DND-41 (cell line): ENCODE measurements around the gene A1BG.
A peak's percentile ranks its signal among the peaks of the same experiment; 100 is the strongest.

Source experiments
- ATAC-seq: fragments of 200-7000 bp; cut with Tn5 transposase; 3 replicates; pipeline ENCODE4 v1.9.1; 2021; ENCODE audit warnings: low read depth; ENCODE audit not compliant: insufficient read depth
- DNase-seq: peaks from one replicate; pipeline ENCODE4 v3.0.0-alpha.2; 2020
- H2AFZ ChIP-seq: 2 replicates; pipeline ENCODE4 v1.6.0; 2012; ENCODE audit warnings: low read depth, low read length
- H3K27ac ChIP-seq: 2 replicates; pipeline ENCODE4 v1.5.1; 2012; ENCODE audit warnings: low read length, inconsistent platforms
- H3K27me3 ChIP-seq: fragments of 200-600 bp; sonication (generic); 2 replicates; pipeline ENCODE4 v1.6.0; 2012; ENCODE audit warnings: low read length, mild to moderate bottlenecking, inconsistent platforms; ENCODE audit not compliant: insufficient read depth, poor library complexity
- H3K36me3 ChIP-seq: 2 replicates; pipeline ENCODE4 v1.5.1; 2012; ENCODE audit warnings: low read length, inconsistent platforms; ENCODE audit not compliant: insufficient read depth
- H3K4me1 ChIP-seq: 2 replicates; pipeline ENCODE4 v1.5.1; 2012; ENCODE audit warnings: mild to moderate bottlenecking, low read length; ENCODE audit not compliant: insufficient read depth
- H3K4me2 ChIP-seq: 2 replicates; pipeline ENCODE4 v1.6.0; 2012; ENCODE audit warnings: mild to moderate bottlenecking, moderate library complexity, low read length, inconsistent platforms; ENCODE audit not compliant: insufficient read depth
- H3K4me3 ChIP-seq, 2 experiments: fragments of 200-600 bp in 1 of 2; shearing (Covaris generic) in 1 of 2; 2 replicates each; pipeline ENCODE4 v1.5.1; 2012 to 2016; ENCODE audit warnings: inconsistent platforms in 2 of 2, low read length in 2 of 2, mild to moderate bottlenecking in 2 of 2, low read depth in 1 of 2, moderate library complexity in 1 of 2
- H3K79me2 ChIP-seq: 2 replicates; pipeline ENCODE4 v1.6.0; 2012; ENCODE audit warnings: low read length, inconsistent platforms; ENCODE audit not compliant: insufficient read depth
- H3K9ac ChIP-seq: 2 replicates; pipeline ENCODE4 v1.6.0; 2012; ENCODE audit warnings: low read depth, mild to moderate bottlenecking, inconsistent platforms, low read length, moderate library complexity
- H3K9me3 ChIP-seq: 2 replicates; pipeline ENCODE4 v1.5.1; 2012; ENCODE audit warnings: low read length, moderate library complexity, mild to moderate bottlenecking, inconsistent platforms; ENCODE audit not compliant: insufficient read depth, severe bottlenecking
- H4K20me1 ChIP-seq: 2 replicates; pipeline ENCODE4 v1.6.0; 2012; ENCODE audit warnings: low read length; ENCODE audit not compliant: insufficient read depth
- EZH2 ChIP-seq: IDR thresholded peaks from 3 replicates; pipeline ENCODE4 v1.6.1; 2012; ENCODE audit warnings: borderline replicate concordance, low read depth, mild to moderate bottlenecking, moderate library complexity, low read length, inconsistent platforms; ENCODE audit not compliant: severe bottlenecking
- TF ChIP-seq, protein P1 (sequence below): IDR thresholded peaks from 2 replicates; pipeline ENCODE4 v1.5.1; 2012; ENCODE audit warnings: borderline replicate concordance, low read length, moderate library complexity, mild to moderate bottlenecking; ENCODE audit not compliant: poor library complexity, severe bottlenecking; ENCODE audit errors: extremely low read depth

The A1BG gene

DNA sequence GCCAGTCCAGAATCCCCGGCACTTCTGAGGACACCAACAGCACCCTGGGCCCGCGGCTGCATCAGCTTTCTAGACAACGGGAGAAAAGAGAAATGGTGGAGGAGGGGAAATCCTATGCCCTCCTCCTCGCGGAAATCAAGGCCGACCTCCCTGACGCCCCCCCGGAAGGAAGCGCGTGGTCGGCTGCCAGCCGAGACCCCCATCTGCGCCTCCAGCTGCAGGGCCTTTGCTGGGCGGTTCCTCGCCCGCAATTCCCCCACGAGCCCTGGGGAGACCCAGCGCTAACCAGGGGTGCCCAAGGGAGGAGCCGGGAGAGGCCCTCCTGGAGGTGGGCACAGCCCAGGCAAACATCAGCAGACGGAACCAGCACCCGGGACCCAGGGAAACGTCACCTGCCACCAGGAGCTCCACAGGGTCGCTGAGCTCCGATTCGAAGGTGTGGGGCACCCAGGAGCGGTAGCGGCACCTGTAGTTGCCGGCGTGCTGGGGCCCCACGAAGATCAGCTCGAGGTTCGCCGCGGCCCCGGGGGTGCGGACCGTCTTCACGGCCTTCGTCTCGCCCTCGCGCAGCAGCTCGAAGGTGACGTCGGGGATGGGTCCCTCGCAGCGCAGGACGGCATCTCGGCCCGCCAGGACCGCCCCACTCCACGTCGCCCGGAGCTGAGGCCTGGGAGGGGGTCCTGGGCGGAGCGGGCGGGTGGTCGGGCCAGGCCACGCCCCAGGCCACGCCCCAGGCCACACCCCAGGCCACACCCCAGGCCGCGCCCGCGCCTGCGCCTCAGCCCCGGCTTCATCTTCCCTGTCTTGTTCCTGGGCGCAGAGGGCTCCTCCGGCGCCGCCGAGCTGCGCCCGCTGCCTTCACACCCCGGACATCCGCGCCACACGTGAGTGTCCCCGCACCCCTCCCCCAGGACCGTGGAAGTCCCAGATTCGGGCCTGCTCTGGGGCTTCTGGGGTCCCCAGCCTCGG is 6.0 kb downstream of the A1BG start:
- Histone ChIP-seq H3K9ac (peak overlapping the region; percentile 84), H3K36me3 (peaks cover 15% of the 10 kb centered on the region), H4K20me1 (peaks cover 5% of the 10 kb centered on the region), H2AFZ (peak overlapping the region; percentile 99), H3K79me2 (peaks cover 35% of the 10 kb centered on the region), H3K4me1 (peaks cover 40% of the 10 kb centered on the region), H3K9me3 (no peaks in the 10 kb centered on the region), H3K27me3 (no peaks in the 10 kb centered on the region), H3K27ac (peak overlapping the region; percentile 80), H3K4me2 (peak overlapping the region; percentile 99), H3K4me3 (peak overlapping the region; percentile 100)
- TF ChIP-seq, protein P1, sequence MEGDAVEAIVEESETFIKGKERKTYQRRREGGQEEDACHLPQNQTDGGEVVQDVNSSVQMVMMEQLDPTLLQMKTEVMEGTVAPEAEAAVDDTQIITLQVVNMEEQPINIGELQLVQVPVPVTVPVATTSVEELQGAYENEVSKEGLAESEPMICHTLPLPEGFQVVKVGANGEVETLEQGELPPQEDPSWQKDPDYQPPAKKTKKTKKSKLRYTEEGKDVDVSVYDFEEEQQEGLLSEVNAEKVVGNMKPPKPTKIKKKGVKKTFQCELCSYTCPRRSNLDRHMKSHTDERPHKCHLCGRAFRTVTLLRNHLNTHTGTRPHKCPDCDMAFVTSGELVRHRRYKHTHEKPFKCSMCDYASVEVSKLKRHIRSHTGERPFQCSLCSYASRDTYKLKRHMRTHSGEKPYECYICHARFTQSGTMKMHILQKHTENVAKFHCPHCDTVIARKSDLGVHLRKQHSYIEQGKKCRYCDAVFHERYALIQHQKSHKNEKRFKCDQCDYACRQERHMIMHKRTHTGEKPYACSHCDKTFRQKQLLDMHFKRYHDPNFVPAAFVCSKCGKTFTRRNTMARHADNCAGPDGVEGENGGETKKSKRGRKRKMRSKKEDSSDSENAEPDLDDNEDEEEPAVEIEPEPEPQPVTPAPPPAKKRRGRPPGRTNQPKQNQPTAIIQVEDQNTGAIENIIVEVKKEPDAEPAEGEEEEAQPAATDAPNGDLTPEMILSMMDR = no peak
- ATAC-seq (peak; percentile 85), DNase-seq (peak; percentile 86)

DNA sequence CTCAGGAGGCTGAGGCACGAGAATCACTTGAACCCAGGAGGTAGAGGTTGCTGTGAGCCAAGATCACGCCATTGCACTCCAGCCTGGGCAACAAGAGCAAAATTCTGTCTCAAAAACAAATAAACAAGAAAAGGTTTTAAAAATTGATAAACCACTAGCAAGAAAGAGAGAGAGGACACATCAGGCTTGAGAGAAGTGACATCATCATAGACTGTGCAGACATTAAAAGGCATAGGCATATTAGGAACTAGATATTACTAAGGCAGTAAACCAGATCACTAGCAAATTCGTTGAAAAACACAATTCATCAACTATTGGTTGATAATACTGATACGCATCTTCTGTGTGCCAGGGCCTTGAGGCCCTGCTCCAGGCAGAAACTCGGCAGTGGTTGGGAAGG is 7.7 kb downstream of the A1BG start:
- H3K4me2 ChIP-seq = peak overlapping the region; percentile 99; the same call in 1 of the 2 replicates

DNA sequence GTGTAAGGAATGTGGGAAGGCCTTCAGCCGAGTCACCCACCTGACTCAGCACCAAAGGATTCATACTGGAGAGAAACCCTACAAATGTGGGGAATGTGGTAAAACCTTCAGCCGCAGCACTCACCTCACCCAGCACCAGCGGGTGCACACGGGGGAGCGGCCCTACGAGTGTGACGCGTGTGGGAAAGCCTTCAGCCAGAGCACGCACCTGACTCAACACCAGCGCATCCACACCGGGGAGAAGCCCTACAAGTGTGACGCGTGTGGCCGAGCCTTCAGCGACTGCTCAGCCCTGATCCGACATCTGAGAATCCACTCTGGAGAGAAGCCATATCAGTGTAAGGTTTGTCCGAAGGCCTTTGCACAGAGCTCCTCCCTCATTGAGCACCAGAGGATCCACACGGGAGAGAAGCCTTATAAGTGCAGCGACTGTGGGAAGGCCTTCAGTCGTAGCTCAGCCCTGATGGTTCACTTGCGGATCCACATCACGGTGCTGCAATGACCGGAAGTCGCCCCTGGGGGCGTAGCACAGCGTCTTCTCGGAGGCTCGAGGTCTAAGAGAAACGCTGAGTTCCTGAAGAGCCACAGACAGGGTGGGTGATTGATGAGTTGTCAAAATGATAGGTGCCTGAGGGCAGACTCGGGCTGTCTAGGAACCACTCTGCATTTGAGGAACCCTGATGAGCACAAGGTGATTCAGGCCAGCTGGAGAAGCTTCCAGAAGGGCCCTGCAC is 14.3 kb downstream of the A1BG start:
- Histone ChIP-seq H3K27me3 (no peaks in the 10 kb centered on the region), H4K20me1 (peaks cover 4% of the 10 kb centered on the region; the same call in 1 of the 2 replicates), H3K9me3 (no peaks in the 10 kb centered on the region), H3K36me3 (peaks cover 62% of the 10 kb centered on the region), H3K4me3 (no peak overlapping the region), H3K27ac (no peak overlapping the region), H2AFZ (no peak overlapping the region), H3K9ac (no peak overlapping the region), H3K79me2 (peaks cover 4% of the 10 kb centered on the region; the same call in 1 of the 2 replicates), H3K4me1 (no peaks in the 10 kb centered on the region), H3K4me2 (no peak overlapping the region)
- peak; percentile 56 for ATAC-seq
- DNase-seq = no peak
- TF ChIP-seq EZH2 = no peak
- TF ChIP-seq, protein P1 = peak; percentile 43

More for the DNA sequence above, 7.7 kb downstream of the A1BG start:
- DNase-seq (no peak), ATAC-seq (no peak)
- no peaks in the 10 kb centered on the region for H3K27me3 ChIP-seq
- no peak overlapping the region for H3K9ac ChIP-seq
- H3K79me2 ChIP-seq = peaks cover 38% of the 10 kb centered on the region
- H3K9me3 ChIP-seq = no peaks in the 10 kb centered on the region
- H2AFZ ChIP-seq = no peak overlapping the region
- peaks cover 40% of the 10 kb centered on the region for H3K4me1 ChIP-seq
- H3K27ac ChIP-seq = no peak overlapping the region
- 0 out of 2 replicates have a peak, but pooled peaks cover 2% of the 10 kb centered on the region for H4K20me1 ChIP-seq
- peak overlapping the region in 1 of 2 experiments; percentile 40; a peak in 1 of 4 replicates for H3K4me3 ChIP-seq
- H3K36me3 ChIP-seq = peaks cover 22% of the 10 kb centered on the region
- TF ChIP-seq EZH2 = no peak
- TF ChIP-seq, protein P1 = no peak
